ENCODE data around the gene NIP7.

- no peak for TF ChIP-seq CTCF (IDR thresholded peaks at IDR 0.05; ENCODE audit: poor library complexity)
- TF ChIP-seq EZH2 (IDR thresholded peaks at IDR 0.05; ENCODE audit: borderline replicate concordance), result no peak
These were observed 23.7 kb downstream of the NIP7 start for GRCh38 chr16:69363281-69363717.
